ENCODE data around the gene ZNF335.

- no peak for TF ChIP-seq EZH2 (IDR thresholded peaks at IDR 0.05; ENCODE audit: low read length, missing control alignments)
- TF ChIP-seq, protein P1, sequence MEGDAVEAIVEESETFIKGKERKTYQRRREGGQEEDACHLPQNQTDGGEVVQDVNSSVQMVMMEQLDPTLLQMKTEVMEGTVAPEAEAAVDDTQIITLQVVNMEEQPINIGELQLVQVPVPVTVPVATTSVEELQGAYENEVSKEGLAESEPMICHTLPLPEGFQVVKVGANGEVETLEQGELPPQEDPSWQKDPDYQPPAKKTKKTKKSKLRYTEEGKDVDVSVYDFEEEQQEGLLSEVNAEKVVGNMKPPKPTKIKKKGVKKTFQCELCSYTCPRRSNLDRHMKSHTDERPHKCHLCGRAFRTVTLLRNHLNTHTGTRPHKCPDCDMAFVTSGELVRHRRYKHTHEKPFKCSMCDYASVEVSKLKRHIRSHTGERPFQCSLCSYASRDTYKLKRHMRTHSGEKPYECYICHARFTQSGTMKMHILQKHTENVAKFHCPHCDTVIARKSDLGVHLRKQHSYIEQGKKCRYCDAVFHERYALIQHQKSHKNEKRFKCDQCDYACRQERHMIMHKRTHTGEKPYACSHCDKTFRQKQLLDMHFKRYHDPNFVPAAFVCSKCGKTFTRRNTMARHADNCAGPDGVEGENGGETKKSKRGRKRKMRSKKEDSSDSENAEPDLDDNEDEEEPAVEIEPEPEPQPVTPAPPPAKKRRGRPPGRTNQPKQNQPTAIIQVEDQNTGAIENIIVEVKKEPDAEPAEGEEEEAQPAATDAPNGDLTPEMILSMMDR (conservative IDR thresholded peaks at IDR 0.05 in 1 of 2, IDR thresholded peaks at IDR 0.05 in 1 of 2; ENCODE audit: low read depth in 1 of 2, low read length in 2 of 2) = no peak
Measured at GRCh38 chr20:45948742-45949541, 23.1 kb downstream of the ZNF335 start.

Measured in fibroblast of lung (primary cell).